DOHH2 (cell line): Measurements from ENCODE around the gene ABLIM1.

Source experiments
- H3F3A ChIP-seq: fragments of 200-600 bp; sonication (generic), shearing (Covaris generic); 2 replicates; pipeline ENCODE4 v1.6.0; 2016; ENCODE audit warnings: antibody characterized with exemption, mild to moderate bottlenecking; ENCODE audit not compliant: control insufficient read depth, insufficient read depth
- H3K27ac ChIP-seq: fragments of 200-600 bp; sonication (generic); 2 replicates; pipeline ENCODE4 v1.5.1; 2014; ENCODE audit warnings: low read depth, mild to moderate bottlenecking, low read length, moderate library complexity
- H3K27me3 ChIP-seq: fragments of 200-600 bp; sonication (generic); 2 replicates; pipeline ENCODE4 v1.6.1; 2014; ENCODE audit warnings: mild to moderate bottlenecking, low read length, mixed read lengths; ENCODE audit not compliant: control insufficient read depth
- H3K36me3 ChIP-seq: fragments of 200-600 bp; sonication (generic); 2 replicates; pipeline ENCODE4 v1.6.1; 2014; ENCODE audit warnings: mild to moderate bottlenecking, low read length, moderate library complexity, mixed read lengths; ENCODE audit not compliant: control insufficient read depth
- H3K4me1 ChIP-seq: fragments of 200-600 bp; sonication (generic); 2 replicates; pipeline ENCODE4 v1.6.1; 2014; ENCODE audit warnings: mild to moderate bottlenecking, low read length, mixed read lengths; ENCODE audit not compliant: control insufficient read depth
- H3K4me2 ChIP-seq: fragments of 200-600 bp; sonication (generic); 2 replicates; pipeline ENCODE4 v1.6.0; 2014; ENCODE audit warnings: mild to moderate bottlenecking, low read length, moderate library complexity
- H3K4me3 ChIP-seq: fragments of 200-600 bp; sonication (generic); 2 replicates; pipeline ENCODE4 v1.5.1; 2014; ENCODE audit warnings: mild to moderate bottlenecking, low read length, mixed read lengths
- H3K79me2 ChIP-seq: fragments of 200-600 bp; sonication (generic); 2 replicates; pipeline ENCODE4 v1.6.1; 2014; ENCODE audit warnings: mild to moderate bottlenecking, low read length, mixed read lengths; ENCODE audit not compliant: control insufficient read depth
- H3K9me2 ChIP-seq: fragments of 200-600 bp; sonication (generic); replicated peaks from 2 replicates; pipeline ENCODE4 v1.6.1; 2014; ENCODE audit warnings: mild to moderate bottlenecking, low read length, mixed read lengths; ENCODE audit not compliant: control insufficient read depth
- H3K9me3 ChIP-seq: fragments of 200-600 bp; sonication (generic); 2 replicates; pipeline ENCODE4 v1.6.1; 2014; ENCODE audit warnings: antibody characterized with exemption, low read length, mixed read lengths; ENCODE audit not compliant: control insufficient read depth, insufficient read depth
- H4K20me1 ChIP-seq: fragments of 200-600 bp; sonication (generic); 2 replicates; pipeline ENCODE4 v1.6.0; 2014; ENCODE audit warnings: low read depth, mild to moderate bottlenecking, antibody characterized with exemption, low read length, moderate library complexity; ENCODE audit not compliant: control insufficient read depth, insufficient read depth
- EZH2phosphoT487 ChIP-seq: fragments of 200-600 bp; sonication (generic); IDR thresholded peaks from 2 replicates; pipeline ENCODE4 v1.6.1; 2017; ENCODE audit warnings: borderline replicate concordance, mild to moderate bottlenecking, antibody characterized with exemption, low read length, moderate library complexity, mixed read lengths
- TF ChIP-seq, protein P1 (sequence below): fragments of 200-600 bp; sonication (generic); IDR thresholded peaks from one replicate; pipeline ENCODE4 v1.5.1; 2014; ENCODE audit warnings: antibody characterized with exemption, mild to moderate bottlenecking, low read depth, low read length; ENCODE audit not compliant: poor library complexity, severe bottlenecking

ABLIM1 gene

DNA sequence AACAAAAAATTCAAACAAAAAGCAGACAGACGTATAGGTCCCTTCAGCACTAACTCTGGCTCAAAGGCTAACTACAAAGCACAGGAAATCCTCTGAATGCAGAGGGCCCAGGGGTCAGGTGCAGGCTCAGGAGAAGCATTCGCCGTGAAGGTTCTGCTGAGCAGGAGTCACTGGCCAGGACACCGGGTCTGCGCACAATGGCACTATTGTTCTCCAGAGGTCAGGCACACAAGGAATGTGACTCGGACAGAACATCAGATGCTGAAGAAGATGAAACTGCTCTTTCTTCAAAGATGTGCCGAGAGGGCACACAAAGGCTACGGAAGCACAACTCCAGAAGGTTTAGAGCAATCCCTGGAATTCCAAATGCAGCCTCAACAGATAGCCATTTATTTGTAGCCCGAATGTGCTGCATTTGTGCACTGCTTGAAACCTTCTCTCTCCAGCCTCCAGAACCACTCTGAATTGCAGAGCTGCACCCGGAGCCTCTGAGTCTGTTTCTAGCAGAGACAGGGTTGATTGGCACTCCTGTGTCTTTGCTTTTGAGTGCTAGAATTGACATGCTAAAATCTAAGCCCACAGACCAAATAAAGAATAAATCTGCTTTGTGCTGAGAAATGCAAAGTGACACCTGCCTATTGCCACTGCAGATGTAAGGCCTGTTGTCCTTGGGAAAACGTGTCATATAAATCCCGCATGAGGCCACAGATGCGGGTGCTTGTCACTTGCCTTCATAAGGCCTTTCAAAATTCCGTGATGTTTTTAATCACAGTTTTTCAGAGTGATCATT lies 168.4 kb downstream of the ABLIM1 start:
- H4K20me1 ChIP-seq = no peaks in the 10 kb centered on the region
- H3K27ac ChIP-seq = peak overlapping the region; percentile 63
- peaks cover 50% of the 10 kb centered on the region for H3K79me2 ChIP-seq
- no peaks in the 10 kb centered on the region for H3K9me3 ChIP-seq
- H3K4me3 ChIP-seq = peak overlapping the region; percentile 42
- no peak for TF ChIP-seq EZH2phosphoT487
- TF ChIP-seq, protein P1, sequence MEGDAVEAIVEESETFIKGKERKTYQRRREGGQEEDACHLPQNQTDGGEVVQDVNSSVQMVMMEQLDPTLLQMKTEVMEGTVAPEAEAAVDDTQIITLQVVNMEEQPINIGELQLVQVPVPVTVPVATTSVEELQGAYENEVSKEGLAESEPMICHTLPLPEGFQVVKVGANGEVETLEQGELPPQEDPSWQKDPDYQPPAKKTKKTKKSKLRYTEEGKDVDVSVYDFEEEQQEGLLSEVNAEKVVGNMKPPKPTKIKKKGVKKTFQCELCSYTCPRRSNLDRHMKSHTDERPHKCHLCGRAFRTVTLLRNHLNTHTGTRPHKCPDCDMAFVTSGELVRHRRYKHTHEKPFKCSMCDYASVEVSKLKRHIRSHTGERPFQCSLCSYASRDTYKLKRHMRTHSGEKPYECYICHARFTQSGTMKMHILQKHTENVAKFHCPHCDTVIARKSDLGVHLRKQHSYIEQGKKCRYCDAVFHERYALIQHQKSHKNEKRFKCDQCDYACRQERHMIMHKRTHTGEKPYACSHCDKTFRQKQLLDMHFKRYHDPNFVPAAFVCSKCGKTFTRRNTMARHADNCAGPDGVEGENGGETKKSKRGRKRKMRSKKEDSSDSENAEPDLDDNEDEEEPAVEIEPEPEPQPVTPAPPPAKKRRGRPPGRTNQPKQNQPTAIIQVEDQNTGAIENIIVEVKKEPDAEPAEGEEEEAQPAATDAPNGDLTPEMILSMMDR = no peak
- H3K9me2 ChIP-seq = no peaks in the 10 kb centered on the region
- peak overlapping the region; percentile 58 for H3K4me2 ChIP-seq
- peaks cover 71% of the 10 kb centered on the region for H3K4me1 ChIP-seq
- H3K36me3 ChIP-seq = peaks cover 79% of the 10 kb centered on the region
- H3K27me3 ChIP-seq = no peaks in the 10 kb centered on the region
- H3F3A ChIP-seq = peaks cover 9% of the 10 kb centered on the region

DNA sequence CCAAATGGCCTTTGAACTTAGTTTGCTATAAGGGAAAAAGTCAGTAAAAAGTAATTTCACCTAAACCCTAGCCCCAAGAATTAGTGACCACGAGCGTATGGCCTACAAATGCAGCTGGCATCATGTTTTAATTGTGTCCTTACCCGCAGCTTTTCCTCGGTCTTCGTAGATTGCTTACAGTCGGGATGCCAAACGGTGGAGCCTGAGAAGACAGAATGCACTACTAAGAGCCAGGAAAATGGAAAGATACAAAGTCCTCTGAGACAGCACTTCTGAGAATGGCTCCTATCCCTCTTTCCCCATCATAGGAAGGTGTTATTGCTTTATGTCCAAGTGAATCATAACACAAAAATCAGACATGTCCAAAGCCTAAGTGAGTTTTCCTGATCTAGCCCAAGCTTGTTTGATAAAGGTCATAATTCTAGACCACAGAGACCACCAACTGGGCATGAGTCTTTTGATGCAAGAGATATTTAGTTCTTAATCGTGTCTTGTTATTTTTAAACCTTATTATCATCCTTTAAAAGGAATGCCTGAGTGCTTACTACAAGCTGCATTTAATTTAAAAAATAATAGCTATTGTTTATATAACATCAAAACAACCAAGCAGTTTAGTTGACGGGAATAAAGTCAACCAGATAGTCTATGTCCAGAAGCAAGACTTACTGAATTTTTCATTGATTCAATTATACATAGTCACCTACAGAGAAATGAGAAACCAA lies 170.1 kb downstream of the ABLIM1 start:
- no peak for TF ChIP-seq EZH2phosphoT487
- TF ChIP-seq, protein P1 = no peak
- no peaks in the 10 kb centered on the region for H4K20me1 ChIP-seq
- no peaks in the 10 kb centered on the region for H3K9me2 ChIP-seq
- H3K36me3 ChIP-seq = peaks cover 84% of the 10 kb centered on the region
- H3K4me1 ChIP-seq = peaks cover 54% of the 10 kb centered on the region
- no peak overlapping the region for H3K4me3 ChIP-seq
- H3K4me2 ChIP-seq = no peak overlapping the region
- no peak overlapping the region for H3K27ac ChIP-seq
- peaks cover 7% of the 10 kb centered on the region for H3F3A ChIP-seq
- peaks cover 32% of the 10 kb centered on the region for H3K79me2 ChIP-seq
- H3K27me3 ChIP-seq = no peaks in the 10 kb centered on the region
- H3K9me3 ChIP-seq = no peaks in the 10 kb centered on the region

DNA sequence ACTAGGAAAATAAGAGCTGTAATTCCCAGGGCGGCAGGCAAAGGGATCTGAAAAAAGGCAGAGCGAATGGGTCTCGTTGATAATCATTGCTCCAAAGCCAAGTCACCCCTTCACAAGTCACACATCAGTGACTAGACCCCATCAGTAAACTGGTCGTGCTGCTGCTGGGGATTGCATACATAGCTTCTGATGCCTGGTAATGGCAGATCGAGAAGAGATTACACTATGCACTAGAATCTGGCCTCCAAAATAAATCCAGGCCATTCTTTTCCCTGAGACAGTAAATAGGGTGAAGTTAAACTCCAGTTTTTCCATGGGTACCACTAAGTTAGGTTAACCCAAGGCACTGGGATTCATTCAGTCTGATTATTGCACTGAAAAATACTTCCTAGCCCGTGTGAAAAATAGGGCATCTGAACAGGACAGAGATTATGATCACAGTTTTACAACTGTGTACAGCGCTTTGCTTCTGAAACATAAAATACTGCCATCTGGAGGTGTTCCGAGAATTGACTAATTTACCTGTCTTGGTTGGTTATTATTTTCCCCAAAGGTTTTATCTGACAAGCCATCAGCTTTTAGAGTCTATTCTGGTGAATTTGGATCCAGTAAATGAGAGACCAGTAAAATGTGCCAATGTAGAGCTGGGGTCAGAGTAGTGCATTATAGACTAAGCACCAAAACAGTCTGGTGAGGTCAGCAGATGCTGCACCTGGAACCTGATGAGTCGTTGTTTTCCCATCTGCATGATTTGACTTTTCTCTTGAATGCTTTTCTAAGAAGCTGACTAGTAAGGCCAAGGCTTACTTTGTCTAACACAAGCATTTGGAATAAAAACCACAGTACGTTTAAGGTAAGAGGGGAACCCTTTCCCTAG lies 170.9 kb downstream of the ABLIM1 start:
- no peaks in the 10 kb centered on the region for H3K27me3 ChIP-seq
- TF ChIP-seq, protein P1 = peak; percentile 25
- no peak for TF ChIP-seq EZH2phosphoT487
- H3K4me1 ChIP-seq = peaks cover 46% of the 10 kb centered on the region
- H3K79me2 ChIP-seq = peaks cover 24% of the 10 kb centered on the region
- H3K36me3 ChIP-seq = peaks cover 85% of the 10 kb centered on the region
- no peak overlapping the region for H3K27ac ChIP-seq
- no peaks in the 10 kb centered on the region for H3K9me2 ChIP-seq
- no peak overlapping the region for H3K4me2 ChIP-seq
- H3K9me3 ChIP-seq = no peaks in the 10 kb centered on the region
- H3F3A ChIP-seq = 0 out of 2 replicates have a peak, but pooled peaks cover 5% of the 10 kb centered on the region
- H4K20me1 ChIP-seq = no peaks in the 10 kb centered on the region
- no peak overlapping the region for H3K4me3 ChIP-seq
